Non-pigmented ciliary epithelial cell (primary cell): ENCODE data around the gene TKT.

Experiments used
- DNase-seq: peaks from one replicate; pipeline ENCODE4 v3.0.0-alpha.2; 2010; ENCODE audit warnings: low read depth

The TKT gene

DNA sequence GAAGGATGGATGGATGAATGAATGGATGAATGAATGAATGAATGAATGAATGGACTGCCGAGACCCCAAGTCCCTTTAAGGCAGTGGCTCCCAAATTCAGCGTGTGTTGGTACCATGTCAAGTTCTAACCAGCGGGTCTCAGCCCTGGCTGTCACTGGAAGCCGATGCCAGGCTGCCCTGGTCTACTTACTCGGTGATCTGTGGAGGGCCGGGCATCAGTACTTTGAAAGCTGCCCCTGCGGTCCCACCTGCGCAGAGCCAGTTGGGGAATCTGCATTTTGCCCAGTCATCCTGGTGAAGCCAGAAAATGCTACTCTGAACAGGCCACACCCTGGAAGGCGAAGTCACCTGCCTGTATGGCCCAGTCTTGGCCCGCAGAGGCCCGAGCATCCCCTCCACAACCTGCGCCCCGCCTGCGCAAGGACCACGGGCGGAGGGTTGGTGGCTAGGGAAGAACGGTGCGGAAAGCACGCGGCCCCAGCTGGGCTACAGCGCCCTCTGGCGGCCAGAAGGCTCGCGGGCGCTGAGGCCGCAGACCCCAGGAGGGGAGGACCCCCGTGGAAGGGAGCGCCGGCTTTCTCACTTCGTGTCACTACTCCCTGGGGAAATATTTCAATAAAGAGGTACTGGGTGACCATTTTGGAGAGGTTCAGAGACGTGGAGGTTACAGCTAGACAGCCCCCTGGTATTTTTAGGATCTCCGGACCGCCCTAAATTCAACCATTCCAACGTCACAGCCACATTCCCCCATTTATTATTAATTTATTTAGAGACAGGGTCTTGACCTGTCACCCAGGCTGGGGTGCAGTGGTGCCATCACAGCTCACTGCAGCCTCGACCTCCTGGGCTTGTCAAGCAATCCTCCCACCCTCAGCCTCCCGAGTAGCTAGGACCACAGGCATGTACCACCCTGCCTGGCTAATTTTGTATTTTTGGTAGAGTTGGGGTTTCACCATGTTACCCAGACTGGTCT lies 59.9 kb downstream of the TKT start:
- DNase-seq, result no peak

GRCh38 chr3:53195066-53195450 lies 60.8 kb downstream of the TKT start:
- no peak for DNase-seq

DNA sequence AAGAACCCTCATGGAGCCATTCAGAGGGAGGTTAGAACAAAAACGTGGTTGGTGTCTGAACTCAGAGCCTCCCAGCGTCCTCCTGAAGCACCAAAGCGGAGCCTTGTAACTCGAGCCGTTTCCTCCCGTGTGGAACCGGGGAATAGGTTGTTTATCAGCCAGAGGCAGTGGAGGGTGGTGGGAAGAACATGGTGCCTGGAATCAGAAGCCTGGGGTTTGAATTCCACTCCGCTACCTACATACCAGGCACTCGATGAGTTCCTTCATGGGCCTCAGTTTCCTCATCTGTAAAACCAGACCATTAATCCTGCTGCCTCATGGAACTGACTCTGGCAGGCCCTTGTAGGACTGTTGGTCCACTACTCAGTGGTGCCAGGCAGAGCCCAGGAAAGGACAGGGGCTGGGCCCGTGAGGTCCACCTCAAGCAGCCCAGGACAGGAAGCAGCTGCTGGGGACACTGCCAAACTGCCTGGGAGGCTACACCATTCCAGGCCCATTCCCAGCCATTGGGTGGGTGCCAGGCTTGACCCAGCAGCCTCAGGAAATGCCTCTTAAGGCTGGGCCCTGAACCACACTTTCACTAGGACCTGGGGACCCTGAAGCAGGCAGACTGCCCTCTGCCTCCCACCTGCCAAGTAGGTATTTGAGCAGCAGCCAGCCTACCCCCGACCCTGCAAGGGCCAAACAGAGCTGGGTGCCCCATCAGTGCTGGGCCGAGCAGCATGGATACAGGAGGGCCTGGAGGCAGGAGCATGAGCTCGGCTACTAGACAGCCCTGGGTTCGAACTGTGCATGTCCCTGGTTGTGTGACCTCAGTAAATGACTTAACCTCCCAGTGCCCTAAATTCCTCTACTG lies 61.4 kb downstream of the TKT start:
- no peak for DNase-seq

GRCh38 chr3:53193466-53194209 lies 62.2 kb downstream of the TKT start:
- DNase-seq, result no peak

- DNase-seq, result no peak
These were observed 63.2 kb downstream of the TKT start for GRCh38 chr3:53192608-53193007.

DNA sequence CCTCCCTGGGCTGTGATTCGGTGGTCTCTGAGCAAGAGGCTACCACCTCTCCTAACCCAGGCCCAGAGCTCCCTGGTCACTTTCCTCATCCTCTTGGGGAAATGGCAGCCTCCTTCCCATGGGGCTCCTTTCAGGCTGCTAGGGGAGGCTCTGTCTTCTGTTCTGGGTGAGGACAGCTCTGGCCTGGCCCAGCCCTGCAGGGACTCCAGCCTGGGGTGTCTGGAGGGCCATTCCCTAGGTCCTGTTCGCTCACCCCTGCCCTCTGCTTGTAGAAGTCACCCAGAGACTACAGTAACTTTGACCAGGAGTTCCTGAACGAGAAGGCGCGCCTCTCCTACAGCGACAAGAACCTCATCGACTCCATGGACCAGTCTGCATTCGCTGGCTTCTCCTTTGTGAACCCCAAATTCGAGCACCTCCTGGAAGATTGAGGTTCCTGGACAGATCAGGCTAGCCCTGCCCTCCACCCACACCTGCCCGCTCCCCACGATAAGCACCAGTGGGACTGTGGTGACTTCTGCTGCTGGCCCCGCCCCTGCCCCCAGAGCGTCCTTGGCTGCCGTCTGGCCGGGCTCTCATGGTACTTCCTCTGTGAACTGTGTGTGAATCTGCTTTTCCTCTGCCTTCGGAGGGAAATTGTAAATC lies 63.9 kb downstream of the TKT start:
- no peak for DNase-seq

DNA sequence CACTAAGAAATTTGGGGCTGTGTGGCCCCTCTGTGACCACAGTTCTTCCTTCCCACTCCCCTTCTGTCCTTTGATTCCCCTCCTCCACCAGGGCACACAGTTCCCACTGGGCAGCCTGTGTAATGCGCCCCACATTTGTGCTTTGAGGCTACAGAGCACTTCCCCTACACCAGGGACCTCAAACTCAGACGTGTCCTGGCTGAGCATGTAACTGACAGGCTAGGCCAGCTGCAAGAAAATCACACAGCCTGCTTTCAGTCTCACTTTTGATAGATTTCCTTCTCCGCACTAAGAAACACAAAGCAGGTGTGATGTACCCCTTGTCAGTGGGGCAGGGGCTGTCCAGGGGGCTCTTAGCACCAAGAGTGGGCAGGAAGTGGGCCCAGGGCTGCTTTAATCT lies 65.2 kb downstream of the TKT start:
- no peak for DNase-seq

DNA sequence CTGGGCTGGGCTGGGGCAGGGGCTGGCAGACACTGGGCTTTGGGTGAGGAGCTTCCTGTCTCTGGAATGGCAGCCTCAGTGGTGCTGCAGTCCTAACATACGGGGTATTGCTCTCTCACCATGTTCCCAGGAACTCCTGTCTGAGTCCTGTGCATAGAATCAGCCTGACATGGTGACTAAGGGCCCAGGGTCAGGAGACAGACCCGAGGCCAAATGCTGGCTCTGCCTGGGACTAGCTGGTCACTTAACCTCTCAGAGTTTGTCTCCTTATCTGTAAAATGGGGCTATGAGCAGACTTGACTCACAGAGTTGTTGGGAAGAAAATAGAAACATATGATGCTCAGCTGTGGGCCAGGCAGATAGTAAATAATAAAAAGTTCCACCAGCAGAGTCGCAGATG lies 66.5 kb downstream of the TKT start:
- DNase-seq, result no peak

GRCh38 chr3:53188720-53189119 lies 67.1 kb downstream of the TKT start:
- no peak for DNase-seq

DNA sequence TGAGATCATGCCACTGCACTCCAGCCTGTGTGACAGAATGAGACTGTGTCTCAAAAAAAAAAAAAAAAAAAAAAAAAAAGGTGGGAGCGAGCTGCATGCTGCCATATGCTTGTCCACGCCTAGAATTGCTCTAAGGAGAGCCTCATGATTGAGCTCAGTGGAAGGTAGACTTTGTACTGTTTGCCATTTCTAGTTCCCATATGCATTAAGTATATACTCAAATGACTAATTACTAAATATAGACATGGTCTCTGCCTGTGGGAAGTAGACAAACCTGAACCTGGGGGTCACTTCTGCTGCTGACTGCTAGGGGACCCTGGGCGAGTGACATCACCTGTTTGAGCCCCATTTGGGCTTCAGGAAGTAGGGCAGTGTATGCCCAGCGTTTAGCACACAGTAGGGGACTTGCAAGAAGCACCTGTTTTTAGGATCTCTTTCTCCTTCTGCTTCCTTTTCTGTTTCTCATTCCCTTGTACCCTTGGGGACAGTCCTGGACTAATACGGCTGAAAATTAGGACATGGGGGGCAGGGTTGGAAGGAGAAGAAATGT lies 67.6 kb downstream of the TKT start:
- DNase-seq, result no peak

GRCh38 chr3:53187430-53187829 lies 68.4 kb downstream of the TKT start:
- DNase-seq, result no peak

DNA sequence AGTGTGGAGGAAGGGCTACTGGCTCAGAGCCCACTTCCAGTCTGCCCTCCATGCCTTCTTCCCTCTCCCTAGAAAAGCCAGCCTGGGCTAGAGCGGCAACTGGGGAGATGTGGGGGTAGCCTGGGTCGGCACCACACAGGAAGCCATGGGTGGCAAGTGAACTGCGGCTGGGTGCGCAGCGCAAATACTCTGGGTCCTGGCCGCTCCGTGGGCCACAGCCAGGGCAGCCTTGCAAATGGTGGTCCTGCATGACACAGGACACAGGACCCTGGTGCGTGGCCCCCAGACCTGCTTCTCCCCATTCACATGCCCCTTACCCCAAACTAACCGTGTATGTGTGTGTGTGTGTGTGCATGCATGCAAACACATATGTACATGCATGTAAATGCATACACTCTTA lies 69.1 kb downstream of the TKT start:
- DNase-seq, result no peak

GRCh38 chr3:53185761-53186465 lies 69.9 kb downstream of the TKT start:
- DNase-seq, result no peak

GRCh38 chr3:53184701-53185100 lies 71.1 kb downstream of the TKT start:
- no peak for DNase-seq

GRCh38 chr3:53183514-53183913 lies 72.3 kb downstream of the TKT start:
- no peak for DNase-seq

DNA sequence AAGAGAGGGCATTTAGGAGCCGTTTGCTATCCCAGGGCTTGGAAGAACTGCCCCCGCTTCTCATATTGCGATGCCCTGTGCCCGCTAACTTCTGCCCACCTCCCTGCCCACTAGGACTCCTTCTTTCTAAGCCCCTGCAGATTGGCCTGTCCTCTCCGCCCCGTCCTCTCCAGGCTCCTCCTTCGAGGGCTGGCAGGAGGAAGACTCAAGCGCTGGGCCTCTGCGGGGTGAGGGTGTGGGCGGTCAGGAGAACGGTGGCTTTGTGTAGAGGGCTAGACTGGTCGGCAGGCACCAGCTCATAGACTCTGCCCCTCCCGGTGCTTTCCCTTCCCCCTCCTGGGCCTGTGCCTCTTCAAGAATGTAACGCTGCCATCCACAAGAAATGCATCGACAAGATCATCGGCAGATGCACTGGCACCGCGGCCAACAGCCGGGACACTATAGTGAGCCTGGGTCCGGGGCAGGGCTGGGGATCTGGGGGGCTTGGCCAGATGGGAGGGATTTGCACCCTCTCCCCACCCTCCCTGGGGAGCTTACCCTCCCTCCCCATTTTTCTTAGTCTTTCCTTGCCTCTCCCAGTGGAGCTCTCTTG lies 73.0 kb downstream of the TKT start:
- no peak for DNase-seq

GRCh38 chr3:53181528-53181927 lies 74.3 kb downstream of the TKT start:
- no peak for DNase-seq

- no peak for DNase-seq
These were observed 74.8 kb downstream of the TKT start for GRCh38 chr3:53181024-53181371.

- no peak for DNase-seq
These were observed 75.4 kb downstream of the TKT start for GRCh38 chr3:53180305-53181023.

- no peak for DNase-seq
These were observed 76.2 kb downstream of the TKT start for GRCh38 chr3:53179580-53179979.
